HFF-Myc (cell line): Measurements from ENCODE around the gene PCDHGA8.
"Not testable (repeated sequence)": the region's sequence is repeated elsewhere in the genome, so short reads cannot be mapped to it uniquely, and the experiment has no call there.

Experiments used
- DNase-seq: peaks from one replicate; pipeline ENCODE4 v3.0.0-alpha.2; 2011; ENCODE audit warnings: low read depth; ENCODE audit errors: extremely low read depth
- H3K4me3 ChIP-seq: replicated peaks from 2 replicates; pipeline ENCODE4 v1.5.1; 2011; ENCODE audit warnings: low read depth, mild to moderate bottlenecking, control low read depth, low read length
- TF ChIP-seq, protein P1 (sequence below): IDR thresholded peaks from 2 replicates; pipeline ENCODE4 v1.5.1; 2012; ENCODE audit warnings: mild to moderate bottlenecking, low read depth, low read length, control low read depth; ENCODE audit errors: missing control alignments

Gene PCDHGA8

DNA sequence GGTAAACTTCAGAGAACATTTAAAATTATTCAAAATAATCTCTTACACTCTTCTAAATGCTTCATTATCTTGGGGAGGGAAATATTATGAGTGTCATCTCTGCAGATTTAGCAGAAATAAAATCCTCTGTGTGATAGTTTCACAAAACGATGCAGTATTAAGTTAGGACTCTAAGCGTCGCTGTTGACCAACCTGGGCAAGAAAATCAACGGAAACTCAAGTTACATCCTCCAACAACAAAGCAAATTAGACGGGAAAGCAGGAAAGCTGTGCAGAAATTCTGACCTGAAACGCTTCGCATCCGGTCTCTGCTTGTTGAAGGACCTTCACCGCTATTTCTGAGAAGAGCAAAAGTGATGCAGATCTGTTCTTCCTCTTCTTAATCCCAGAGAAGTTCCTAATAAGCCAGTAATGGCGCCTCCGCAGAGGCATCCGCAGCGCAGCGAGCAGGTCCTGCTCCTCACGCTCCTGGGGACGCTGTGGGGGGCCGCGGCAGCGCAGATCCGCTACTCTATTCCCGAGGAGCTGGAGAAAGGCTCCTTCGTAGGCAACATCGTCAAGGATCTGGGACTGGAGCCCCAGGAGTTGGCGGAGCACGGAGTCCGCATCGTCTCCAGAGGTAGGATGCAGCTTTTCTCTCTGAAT lies 18.6 kb upstream of the PCDHGA8 start, which contains the start of gene PCDHGA6:
Gene PCDHGA6, plus strand, starts transcription at position 219 of the 645 bp plus-strand sequence. Its CDS starts 193 bp downstream, at position 412.
- TF ChIP-seq, protein P1, sequence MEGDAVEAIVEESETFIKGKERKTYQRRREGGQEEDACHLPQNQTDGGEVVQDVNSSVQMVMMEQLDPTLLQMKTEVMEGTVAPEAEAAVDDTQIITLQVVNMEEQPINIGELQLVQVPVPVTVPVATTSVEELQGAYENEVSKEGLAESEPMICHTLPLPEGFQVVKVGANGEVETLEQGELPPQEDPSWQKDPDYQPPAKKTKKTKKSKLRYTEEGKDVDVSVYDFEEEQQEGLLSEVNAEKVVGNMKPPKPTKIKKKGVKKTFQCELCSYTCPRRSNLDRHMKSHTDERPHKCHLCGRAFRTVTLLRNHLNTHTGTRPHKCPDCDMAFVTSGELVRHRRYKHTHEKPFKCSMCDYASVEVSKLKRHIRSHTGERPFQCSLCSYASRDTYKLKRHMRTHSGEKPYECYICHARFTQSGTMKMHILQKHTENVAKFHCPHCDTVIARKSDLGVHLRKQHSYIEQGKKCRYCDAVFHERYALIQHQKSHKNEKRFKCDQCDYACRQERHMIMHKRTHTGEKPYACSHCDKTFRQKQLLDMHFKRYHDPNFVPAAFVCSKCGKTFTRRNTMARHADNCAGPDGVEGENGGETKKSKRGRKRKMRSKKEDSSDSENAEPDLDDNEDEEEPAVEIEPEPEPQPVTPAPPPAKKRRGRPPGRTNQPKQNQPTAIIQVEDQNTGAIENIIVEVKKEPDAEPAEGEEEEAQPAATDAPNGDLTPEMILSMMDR = peak; percentile 56
- DNase-seq = no peak
- peak within 1 kb of the TSS; percentile 36 for H3K4me3 ChIP-seq

DNA sequence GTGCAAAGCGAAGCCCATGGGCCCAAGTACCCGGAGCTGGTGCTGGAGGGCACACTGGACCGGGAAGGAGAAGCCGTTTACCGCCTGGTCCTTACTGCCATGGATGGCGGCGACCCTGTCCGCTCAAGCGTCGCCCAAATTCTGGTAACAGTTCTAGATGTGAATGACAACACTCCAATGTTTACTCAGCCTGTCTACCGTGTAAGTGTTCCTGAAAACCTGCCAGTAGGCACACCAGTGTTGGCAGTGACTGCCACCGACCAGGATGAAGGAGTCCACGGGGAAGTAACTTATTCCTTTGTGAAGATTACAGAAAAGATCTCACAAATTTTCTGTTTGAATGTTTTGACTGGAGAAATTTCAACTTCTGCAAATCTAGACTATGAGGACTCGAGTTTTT lies 17.8 kb upstream of the PCDHGA8 start:
- H3K4me3 ChIP-seq = no peak overlapping the region
- no peak for DNase-seq

DNA sequence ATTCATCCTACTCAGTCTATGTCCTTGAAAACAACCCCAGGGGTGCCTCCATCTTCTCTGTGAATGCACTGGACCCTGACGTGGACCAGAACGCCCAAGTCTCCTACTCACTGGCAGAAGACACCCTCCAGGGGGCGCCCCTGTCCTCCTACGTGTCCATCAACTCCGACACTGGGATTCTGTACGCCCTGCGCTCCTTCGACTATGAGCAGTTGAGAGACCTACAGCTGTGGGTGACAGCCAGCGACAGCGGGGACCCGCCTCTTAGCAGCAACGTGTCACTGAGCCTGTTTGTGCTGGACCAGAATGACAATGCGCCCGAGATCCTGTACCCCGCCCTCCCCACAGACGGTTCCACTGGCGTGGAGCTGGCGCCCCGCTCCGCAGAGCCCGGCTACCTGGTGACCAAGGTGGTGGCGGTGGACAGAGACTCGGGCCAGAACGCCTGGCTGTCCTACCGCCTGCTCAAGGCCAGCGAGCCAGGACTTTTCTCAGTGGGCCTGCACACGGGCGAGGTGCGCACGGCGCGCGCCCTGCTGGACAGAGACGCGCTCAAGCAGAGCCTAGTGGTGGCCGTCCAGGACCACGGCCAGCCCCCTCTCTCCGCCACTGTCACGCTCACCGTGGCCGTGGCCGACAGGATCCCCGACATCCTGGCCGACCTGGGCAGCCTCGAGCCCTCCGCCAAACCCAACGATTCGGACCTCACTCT lies 16.8 kb upstream of the PCDHGA8 start:
- not testable (repeated sequence) for DNase-seq

More for the DNA sequence above, 17.8 kb upstream of the PCDHGA8 start:
- TF ChIP-seq, protein P1 = no peak

DNA sequence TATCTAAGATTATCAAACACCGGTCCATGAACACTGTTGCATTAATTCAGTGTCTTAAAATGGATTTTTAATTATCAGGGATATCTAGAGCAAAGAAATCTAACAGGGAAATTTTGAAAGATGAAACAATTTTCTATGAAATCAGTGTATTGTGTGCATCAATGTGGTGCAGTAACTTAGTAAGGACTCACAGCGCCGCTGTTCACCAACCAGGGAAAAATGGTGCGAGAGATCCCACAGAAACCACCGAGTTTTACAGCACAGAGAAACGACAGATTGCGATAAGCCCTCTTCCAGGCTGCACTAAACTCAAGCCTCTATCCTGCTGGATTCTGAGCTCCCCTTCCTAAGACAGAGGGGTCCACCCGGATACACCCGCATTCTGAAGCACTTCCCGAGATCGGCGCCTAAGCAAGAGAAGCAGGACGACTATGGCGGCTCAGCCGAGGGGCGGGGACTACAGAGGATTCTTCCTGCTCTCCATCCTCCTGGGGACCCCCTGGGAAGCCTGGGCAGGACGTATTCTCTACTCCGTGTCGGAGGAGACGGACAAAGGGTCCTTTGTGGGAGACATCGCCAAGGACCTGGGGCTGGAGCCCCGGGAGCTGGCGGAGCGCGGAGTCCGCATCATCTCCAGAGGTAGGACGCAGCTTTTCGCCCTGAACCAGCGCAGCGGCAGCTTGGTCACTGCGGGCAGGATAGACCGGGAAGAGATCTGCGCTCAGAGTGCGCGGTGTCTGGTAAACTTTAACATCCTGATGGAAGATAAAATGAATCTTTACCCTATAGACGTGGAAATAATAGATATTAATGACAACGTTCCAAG lies 9.8 kb upstream of the PCDHGA8 start, which contains the start of gene PCDHGA7:
Gene PCDHGA7, plus strand, starts transcription at position 274 of the 826 bp plus-strand sequence. Its CDS starts 158 bp downstream, at position 432.
- DNase-seq = no peak
- peak within 1 kb of the TSS; percentile 51 for H3K4me3 ChIP-seq

More for the DNA sequence above, 16.8 kb upstream of the PCDHGA8 start:
- H3K4me3 ChIP-seq = not testable (repeated sequence)

DNA sequence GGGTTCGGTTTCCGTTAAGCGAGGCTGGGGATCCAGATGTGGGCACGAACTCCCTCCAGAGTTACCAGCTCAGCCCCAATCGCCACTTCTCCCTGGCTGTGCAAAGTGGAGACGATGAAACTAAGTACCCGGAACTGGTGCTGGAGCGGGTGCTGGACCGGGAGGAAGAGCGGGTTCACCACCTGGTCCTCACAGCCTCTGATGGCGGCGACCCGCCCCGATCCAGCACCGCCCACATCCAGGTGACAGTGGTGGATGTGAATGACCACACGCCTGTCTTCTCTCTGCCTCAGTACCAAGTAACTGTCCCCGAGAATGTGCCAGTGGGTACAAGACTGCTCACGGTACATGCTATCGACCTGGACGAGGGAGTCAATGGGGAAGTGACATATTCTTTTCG lies 9.1 kb upstream of the PCDHGA8 start:
- H3K4me3 ChIP-seq = peak overlapping the region; percentile 51
- TF ChIP-seq, protein P1 = no peak
- no peak for DNase-seq

More for the DNA sequence above, 9.8 kb upstream of the PCDHGA8 start, which contains the start of gene PCDHGA7:
- TF ChIP-seq, protein P1 = peak; percentile 47

DNA sequence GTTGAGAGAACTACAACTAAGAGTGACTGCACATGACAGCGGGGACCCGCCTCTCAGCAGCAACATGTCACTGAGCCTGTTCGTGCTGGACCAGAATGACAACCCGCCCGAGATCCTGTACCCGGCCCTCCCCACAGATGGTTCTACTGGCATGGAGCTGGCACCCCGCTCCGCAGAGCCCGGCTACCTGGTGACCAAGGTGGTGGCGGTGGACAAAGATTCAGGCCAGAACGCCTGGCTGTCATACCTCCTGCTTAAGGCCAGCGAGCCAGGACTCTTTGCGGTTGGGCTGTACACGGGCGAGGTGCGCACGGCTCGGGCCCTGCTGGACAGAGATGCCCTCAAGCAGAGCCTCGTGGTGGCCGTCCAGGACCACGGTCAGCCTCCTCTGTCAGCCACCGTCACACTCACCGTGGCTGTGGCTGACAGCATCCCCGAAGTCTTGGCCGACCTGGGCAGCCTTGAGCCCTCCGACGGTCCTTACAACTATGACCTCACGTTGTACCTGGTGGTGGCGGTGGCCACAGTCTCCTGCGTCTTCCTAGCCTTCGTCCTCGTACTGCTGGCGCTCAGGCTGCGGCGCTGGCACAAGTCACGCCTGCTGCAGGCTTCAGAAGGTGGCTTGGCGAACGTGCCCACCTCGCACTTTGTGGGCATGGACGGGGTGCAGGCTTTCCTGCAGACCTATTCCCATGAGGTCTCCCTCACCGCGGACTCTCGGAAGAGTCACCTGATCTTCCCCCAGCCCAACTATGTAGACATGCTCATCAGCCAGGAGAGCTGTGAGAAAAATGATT lies 7.8 kb upstream of the PCDHGA8 start:
- TF ChIP-seq, protein P1 = no peak
- no peak overlapping the region for H3K4me3 ChIP-seq
- DNase-seq = no peak
